SK-N-SH (cell line): ENCODE results near the gene PTPRC. TPM values are rescaled to one million over a fixed set of nuclear protein-coding genes. Genes with fewer than 3 reads are reported as not detected.

Experiments
- CTCF ChIA-PET: fragments of 300-600, 350-600 bp; formaldehyde crosslinking; extraction: SDS; loops from one replicate; lab custom pipeline; 2021; lab: Yijun Ruan, JAX
- POLR2A ChIA-PET: fragments of 350-600 bp; sonication (Branson Sonifier 250); formaldehyde crosslinking; extraction: SDS; loops from one replicate; lab custom pipeline; 2020; ENCODE audit warnings: antibody characterized with exemption, inconsistent platforms; lab: Yijun Ruan, JAX
- DNase-seq: peaks from one replicate; pipeline ENCODE4 v3.0.0; 2012
- H2AFZ ChIP-seq: fragments of 200-600 bp; sonication (generic); 2 replicates; pipeline ENCODE4 v1.8.1; 2016; ENCODE audit warnings: antibody characterized with exemption, mild to moderate bottlenecking, low read depth
- H3F3A ChIP-seq: fragments of 200-600 bp; sonication (generic); replicated peaks from 2 replicates; pipeline ENCODE3; 2016; ENCODE audit warnings: antibody characterized with exemption, mild to moderate bottlenecking; ENCODE audit not compliant: insufficient read depth
- H3K27ac ChIP-seq, 2 experiments: fragments of 200-500 bp in 1 of 2; fragments of 200-600 bp in 1 of 2; sonication (Bioruptor generic) in 1 of 2; sonication (generic), shearing (Covaris generic) in 1 of 2; 2 replicates each; pipeline versions ENCODE4 v1.5.1 to v1.6.1; 2014 to 2016; ENCODE audit warnings: low read depth in 2 of 2, inconsistent platforms in 1 of 2, low read length in 1 of 2, mild to moderate bottlenecking in 1 of 2, mixed read lengths in 1 of 2
- H3K27me3 ChIP-seq: fragments of 200-600 bp; sonication (generic), shearing (Covaris generic); 2 replicates; pipeline ENCODE4 v1.6.1; 2016; ENCODE audit warnings: mixed run types; ENCODE audit not compliant: insufficient read depth
- H3K36me3 ChIP-seq, 2 experiments: fragments of 200-500 bp in 1 of 2; fragments of 200-600 bp in 1 of 2; sonication (Bioruptor generic) in 1 of 2; sonication (generic) in 1 of 2; replicated peaks in 1 of 2; 2 replicates each; pipeline versions ENCODE3 to v1.5.1; 2014 to 2016; ENCODE audit warnings: low read length in 1 of 2, mild to moderate bottlenecking in 1 of 2; ENCODE audit not compliant: insufficient read depth in 2 of 2, control insufficient read depth in 1 of 2
- H3K4me1 ChIP-seq, 2 experiments: fragments of 200-500 bp in 1 of 2; fragments of 200-600 bp in 1 of 2; sonication (Bioruptor generic) in 1 of 2; sonication (generic), shearing (Covaris generic) in 1 of 2; 2 replicates each; pipeline versions ENCODE4 v1.5.1 to v1.6.1; 2014 to 2016; ENCODE audit warnings: low read depth in 1 of 2, low read length in 1 of 2, mixed run types in 1 of 2; ENCODE audit not compliant: insufficient read depth in 2 of 2, control insufficient read depth in 1 of 2
- H3K4me2 ChIP-seq: fragments of 200-600 bp; sonication (generic), shearing (Covaris generic); 2 replicates; pipeline ENCODE4 v1.6.1; 2017; ENCODE audit warnings: mixed run types
- H3K4me3 ChIP-seq, 2 experiments: fragments of 200-500 bp in 1 of 2; fragments of 200-600 bp in 1 of 2; sonication (Bioruptor generic) in 1 of 2; sonication (generic), shearing (Covaris generic) in 1 of 2; 2 replicates each; pipeline versions ENCODE4 v1.5.1 to v1.8.1; 2014 to 2016; ENCODE audit warnings: low read depth in 2 of 2, inconsistent platforms in 1 of 2, low read length in 1 of 2, mild to moderate bottlenecking in 1 of 2, mixed read lengths in 1 of 2, moderate library complexity in 1 of 2
- H3K79me2 ChIP-seq: fragments of 200-600 bp; sonication (generic); 2 replicates; pipeline ENCODE4 v1.8.1; 2017; ENCODE audit warnings: mild to moderate bottlenecking; ENCODE audit not compliant: insufficient read depth
- H3K9ac ChIP-seq: fragments of 200-600 bp; sonication (generic); 2 replicates; pipeline ENCODE4 v1.6.1; 2017; ENCODE audit warnings: mixed run types
- H3K9me2 ChIP-seq: fragments of 200-600 bp; sonication (generic); 2 replicates; pipeline ENCODE4 v1.6.1; 2017; ENCODE audit warnings: mixed run types
- H3K9me3 ChIP-seq: fragments of 200-600 bp; sonication (generic); 2 replicates; pipeline ENCODE4 v1.6.1; 2017; ENCODE audit warnings: mixed run types, mild to moderate bottlenecking, moderate library complexity
- H4K20me1 ChIP-seq: fragments of 200-600 bp; sonication (generic); 2 replicates; pipeline ENCODE4 v1.6.1; 2017; ENCODE audit warnings: mild to moderate bottlenecking, mixed run types; ENCODE audit not compliant: insufficient read depth
- CHD2 ChIP-seq: fragments of 150-350 bp; IDR thresholded peaks from 2 replicates; pipeline ENCODE4 v1.6.1; 2018; ENCODE audit warnings: low read length; ENCODE audit not compliant: partially characterized antibody
- ELF1 ChIP-seq: IDR thresholded peaks from 2 replicates; pipeline ENCODE4 v1.4.0; 2012
- EZH2phosphoT487 ChIP-seq: fragments of 200-600 bp; sonication (generic); IDR thresholded peaks from 2 replicates; pipeline ENCODE4 v1.6.1; 2017; ENCODE audit warnings: low read depth, mixed run types, mild to moderate bottlenecking, antibody characterized with exemption, moderate library complexity, borderline replicate concordance
- FOXJ3 ChIP-seq: sonication (generic); formaldehyde crosslinking; IDR thresholded peaks from 2 replicates; pipeline ENCODE4 v1.5.1; 2020; ENCODE audit warnings: mild to moderate bottlenecking, missing genetic modification reagents
- FOXM1 ChIP-seq: IDR thresholded peaks from 2 replicates; pipeline ENCODE4 v1.4.0; 2012; ENCODE audit warnings: low read depth, mild to moderate bottlenecking
- JUND ChIP-seq: IDR thresholded peaks from 2 replicates; pipeline ENCODE4 v1.4.0; 2012
- NFIC ChIP-seq: IDR thresholded peaks from 2 replicates; pipeline ENCODE4 v1.4.0; 2012; ENCODE audit warnings: borderline replicate concordance
- POLR2AphosphoS5 ChIP-seq: IDR thresholded peaks from 2 replicates; pipeline ENCODE4 v1.6.1; 2012; ENCODE audit warnings: low read depth, low read length
- RCOR1 ChIP-seq: fragments of 150-350 bp; IDR thresholded peaks from 2 replicates; pipeline ENCODE4 v1.6.1; 2017; ENCODE audit warnings: antibody characterized with exemption, low read length
- SMC3 ChIP-seq: IDR thresholded peaks from 2 replicates; pipeline ENCODE4 v1.6.1; 2012; ENCODE audit warnings: low read depth, low read length, improper control_type of control experiment
- TAF1 ChIP-seq: IDR thresholded peaks from 2 replicates; pipeline ENCODE4 v1.6.1; 2012; ENCODE audit warnings: low read depth, mild to moderate bottlenecking, low read length, moderate library complexity, borderline replicate concordance
- TEAD4 ChIP-seq: IDR thresholded peaks from 2 replicates; pipeline ENCODE4 v1.4.0; 2012; ENCODE audit warnings: mild to moderate bottlenecking, borderline replicate concordance; ENCODE audit not compliant: insufficient read depth
- YY1 ChIP-seq: IDR thresholded peaks from 2 replicates; pipeline ENCODE4 v1.4.0; 2012; ENCODE audit warnings: low read depth, mild to moderate bottlenecking
- polyA plus RNA-seq, 3 experiments: library from polyadenylated mRNA; depleted of rRNA; stranded (reverse); fragments of >200 nt; gene quantifications; 2 replicates each; pipeline ENCODE4 v1.2.3, GENCODE V29; 2012
- TF ChIP-seq, protein P1 (sequence below): IDR thresholded peaks from 2 replicates; pipeline ENCODE4; 2012
- TF ChIP-seq, protein P2 (sequence below): fragments of 150-350 bp; IDR thresholded peaks from 2 replicates; pipeline ENCODE4 v1.6.1; 2016; ENCODE audit warnings: mild to moderate bottlenecking, low read depth, low read length
- TF ChIP-seq, protein P3 (sequence below): IDR thresholded peaks from 2 replicates; pipeline ENCODE4 v1.4.0; 2012; ENCODE audit warnings: low read depth, borderline replicate concordance
- TF ChIP-seq, protein P4 (sequence below): IDR thresholded peaks from 2 replicates; pipeline ENCODE4 v1.4.0; 2012; ENCODE audit warnings: low read depth, borderline replicate concordance

The PTPRC gene
- polyA plus RNA-seq, 1 of the 3 experiments (the other 2 are of a cell fraction): 0.03 TPM

DNA sequence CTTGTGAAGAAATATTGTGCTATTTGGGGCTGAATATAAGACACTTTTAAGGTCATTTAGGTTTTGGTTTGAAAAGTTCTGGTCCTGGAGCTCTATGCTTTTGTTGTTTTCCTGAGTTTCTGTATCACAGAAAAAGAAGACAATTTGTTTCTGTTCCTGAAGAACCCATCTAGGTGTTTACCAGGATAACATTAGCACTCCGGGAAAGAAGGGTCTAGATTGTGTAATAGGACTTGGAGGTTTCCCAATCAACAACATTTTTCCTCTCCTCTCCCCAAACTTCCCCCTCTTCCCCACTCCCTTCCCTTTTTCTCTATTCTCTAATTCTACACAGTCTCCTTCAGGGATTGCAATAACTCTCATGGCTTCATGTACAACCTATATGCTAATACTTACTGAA is 78.7 kb downstream of the PTPRC start (continued):
- TF ChIP-seq, protein P1, sequence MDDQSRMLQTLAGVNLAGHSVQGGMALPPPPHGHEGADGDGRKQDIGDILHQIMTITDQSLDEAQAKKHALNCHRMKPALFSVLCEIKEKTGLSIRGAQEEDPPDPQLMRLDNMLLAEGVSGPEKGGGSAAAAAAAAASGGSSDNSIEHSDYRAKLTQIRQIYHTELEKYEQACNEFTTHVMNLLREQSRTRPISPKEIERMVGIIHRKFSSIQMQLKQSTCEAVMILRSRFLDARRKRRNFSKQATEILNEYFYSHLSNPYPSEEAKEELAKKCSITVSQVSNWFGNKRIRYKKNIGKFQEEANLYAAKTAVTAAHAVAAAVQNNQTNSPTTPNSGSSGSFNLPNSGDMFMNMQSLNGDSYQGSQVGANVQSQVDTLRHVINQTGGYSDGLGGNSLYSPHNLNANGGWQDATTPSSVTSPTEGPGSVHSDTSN: no peak
- no peak for TF ChIP-seq SMC3

DNA sequence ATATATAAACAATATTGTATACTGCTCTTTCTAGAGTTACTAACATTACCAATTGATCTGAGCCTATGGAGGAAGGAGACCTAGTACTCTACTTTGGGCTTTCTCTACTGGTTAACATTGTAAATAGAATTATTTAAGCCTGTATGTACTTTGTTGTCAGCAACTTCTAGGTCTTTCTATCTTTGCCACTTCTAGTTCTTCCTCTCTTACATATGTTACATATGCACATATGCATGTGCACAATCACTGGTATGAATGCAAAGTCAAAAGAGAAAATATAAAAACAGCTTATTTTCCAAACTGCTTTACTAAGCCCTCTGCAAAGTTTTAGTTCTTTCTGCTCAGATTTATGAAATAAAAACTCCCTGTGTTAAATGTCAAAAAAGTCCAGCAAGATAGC is 84.3 kb downstream of the PTPRC start:
- Histone ChIP-seq H3K9ac (no peak overlapping the region), H3K9me2 (0 out of 2 replicates have a peak, but pooled peaks cover 3% of the 10 kb centered on the region), H3K79me2 (no peaks in the 10 kb centered on the region), H2AFZ (peak overlapping the region; percentile 53; the same call in 1 of the 2 replicates), H3K27me3 (no peaks in the 10 kb centered on the region), H3K27ac (no peak overlapping the region), H3K36me3 (no peaks in the 10 kb centered on the region), H3K9me3 (no peaks in the 10 kb centered on the region), H3K4me3 (no peak overlapping the region), H3K4me1 (peaks cover 0 to 15% of the 10 kb centered on the region in 2 experiments; a peak in 2 of 4 replicates), H3F3A (peaks cover 21% of the 10 kb centered on the region), H4K20me1 (no peaks in the 10 kb centered on the region), H3K4me2 (no peak overlapping the region)
- TF ChIP-seq, protein P2, sequence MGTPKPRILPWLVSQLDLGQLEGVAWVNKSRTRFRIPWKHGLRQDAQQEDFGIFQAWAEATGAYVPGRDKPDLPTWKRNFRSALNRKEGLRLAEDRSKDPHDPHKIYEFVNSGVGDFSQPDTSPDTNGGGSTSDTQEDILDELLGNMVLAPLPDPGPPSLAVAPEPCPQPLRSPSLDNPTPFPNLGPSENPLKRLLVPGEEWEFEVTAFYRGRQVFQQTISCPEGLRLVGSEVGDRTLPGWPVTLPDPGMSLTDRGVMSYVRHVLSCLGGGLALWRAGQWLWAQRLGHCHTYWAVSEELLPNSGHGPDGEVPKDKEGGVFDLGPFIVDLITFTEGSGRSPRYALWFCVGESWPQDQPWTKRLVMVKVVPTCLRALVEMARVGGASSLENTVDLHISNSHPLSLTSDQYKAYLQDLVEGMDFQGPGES: no peak
- TF ChIP-seq, protein P3, sequence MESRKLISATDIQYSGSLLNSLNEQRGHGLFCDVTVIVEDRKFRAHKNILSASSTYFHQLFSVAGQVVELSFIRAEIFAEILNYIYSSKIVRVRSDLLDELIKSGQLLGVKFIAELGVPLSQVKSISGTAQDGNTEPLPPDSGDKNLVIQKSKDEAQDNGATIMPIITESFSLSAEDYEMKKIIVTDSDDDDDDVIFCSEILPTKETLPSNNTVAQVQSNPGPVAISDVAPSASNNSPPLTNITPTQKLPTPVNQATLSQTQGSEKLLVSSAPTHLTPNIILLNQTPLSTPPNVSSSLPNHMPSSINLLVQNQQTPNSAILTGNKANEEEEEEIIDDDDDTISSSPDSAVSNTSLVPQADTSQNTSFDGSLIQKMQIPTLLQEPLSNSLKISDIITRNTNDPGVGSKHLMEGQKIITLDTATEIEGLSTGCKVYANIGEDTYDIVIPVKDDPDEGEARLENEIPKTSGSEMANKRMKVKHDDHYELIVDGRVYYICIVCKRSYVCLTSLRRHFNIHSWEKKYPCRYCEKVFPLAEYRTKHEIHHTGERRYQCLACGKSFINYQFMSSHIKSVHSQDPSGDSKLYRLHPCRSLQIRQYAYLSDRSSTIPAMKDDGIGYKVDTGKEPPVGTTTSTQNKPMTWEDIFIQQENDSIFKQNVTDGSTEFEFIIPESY: no peak
- TF ChIP-seq, protein P1: no peak
- TF ChIP-seq ELF1 (no peak), EZH2phosphoT487 (no peak), JUND (no peak), FOXM1 (no peak), NFIC (no peak), RCOR1 (no peak), FOXJ3 (CRISPR knock-in tag) (no peak), TAF1 (no peak), CHD2 (no peak), TEAD4 (no peak), POLR2AphosphoS5 (no peak), YY1 (no peak)
- TF ChIP-seq, protein P4, sequence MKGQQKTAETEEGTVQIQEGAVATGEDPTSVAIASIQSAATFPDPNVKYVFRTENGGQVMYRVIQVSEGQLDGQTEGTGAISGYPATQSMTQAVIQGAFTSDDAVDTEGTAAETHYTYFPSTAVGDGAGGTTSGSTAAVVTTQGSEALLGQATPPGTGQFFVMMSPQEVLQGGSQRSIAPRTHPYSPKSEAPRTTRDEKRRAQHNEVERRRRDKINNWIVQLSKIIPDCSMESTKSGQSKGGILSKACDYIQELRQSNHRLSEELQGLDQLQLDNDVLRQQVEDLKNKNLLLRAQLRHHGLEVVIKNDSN: no peak
- ChIA-PET POLR2A (no interaction called here), CTCF (interaction anchor here (1.2 kb wide), 1 partner anchor 390 kb away, joined by 3 read pairs; no protein-coding TSS in a partner anchor)
- DNase-seq: no peak
